MCF 10A (cell line): ENCODE data around the gene CYP26B1. TPM values are rescaled to one million over a fixed set of nuclear protein-coding genes. Genes with fewer than 3 reads are reported as not detected.

Experiments
- BruUV-seq: library from RNA; stranded (reverse); fragments of 400-500 nt; replicated peaks from 2 replicates; lab custom pipeline; 2021; lab: Mats Ljungman, UMichigan
- CTCF ChIA-PET: fragments of 300-600 bp; sonication (Branson Sonifier 250); formaldehyde crosslinking; extraction: SDS; loops from one replicate; lab custom pipeline; 2021; ENCODE audit warnings: antibody characterized with exemption, inconsistent platforms; lab: Yijun Ruan, JAX
- POLR2A ChIA-PET: fragments of 300-600, 350-650 bp; sonication (Branson Sonifier 250); formaldehyde crosslinking; extraction: SDS; loops from one replicate; lab custom pipeline; 2020; ENCODE audit warnings: antibody characterized with exemption, inconsistent platforms; lab: Yijun Ruan, JAX
- DNase-seq: peaks from one replicate; pipeline ENCODE4 v3.0.0-alpha.2; 2018; ENCODE audit not compliant: unreplicated experiment
- H3K27ac Mint-ChIP-seq: one replicate; pipeline ENCODE4 v1.8.0; 2022; ENCODE audit warnings: mild to moderate bottlenecking, low read depth, mixed read lengths; ENCODE audit not compliant: unreplicated experiment
- H3K27me3 Mint-ChIP-seq: one replicate; pipeline ENCODE4 v1.8.0; 2022; ENCODE audit warnings: mixed read lengths; ENCODE audit not compliant: insufficient read depth, unreplicated experiment
- H3K36me3 Mint-ChIP-seq: one replicate; pipeline ENCODE4 v1.8.0; 2022; ENCODE audit warnings: mild to moderate bottlenecking, moderate library complexity, mixed read lengths; ENCODE audit not compliant: insufficient read depth, unreplicated experiment
- H3K4me1 Mint-ChIP-seq: one replicate; pipeline ENCODE4 v1.8.0; 2022; ENCODE audit warnings: mixed read lengths; ENCODE audit not compliant: insufficient read depth, unreplicated experiment
- H3K4me3 Mint-ChIP-seq: one replicate; pipeline ENCODE4 v1.8.0; 2022; ENCODE audit warnings: mild to moderate bottlenecking, moderate library complexity, mixed read lengths; ENCODE audit not compliant: unreplicated experiment
- H3K9me3 Mint-ChIP-seq: one replicate; pipeline ENCODE4 v1.8.0; 2022; ENCODE audit warnings: mixed read lengths; ENCODE audit not compliant: unreplicated experiment
- CTCF ChIP-seq: fragments of 200-600 bp; IDR thresholded peaks from one replicate; pipeline ENCODE4 v1.8.0; 2022; ENCODE audit warnings: antibody characterized with exemption, mild to moderate bottlenecking; ENCODE audit not compliant: unreplicated experiment
- intact Hi-C: fragments of 100-400 bp; cut with micrococcal nuclease; formaldehyde crosslinking; loops from 2 replicates; pipeline ENCODE4 v1.14.1; 2022
- total RNA-seq: library from RNA; stranded (reverse); gene quantifications from 2 replicates; pipeline ENCODE4 v1.2.3, GENCODE V29; 2022

CYP26B1 gene
- total RNA-seq, 1 experiment from 2014 or later = 14.1 TPM

GRCh38 chr2:72146347-72147302 lies 1.0 kb downstream of the CYP26B1 start:
- Mint-ChIP-seq H3K4me3 (peak overlapping the region; percentile 61), H3K9me3 (no peaks in the 10 kb centered on the region), H3K36me3 (no peaks in the 10 kb centered on the region), H3K4me1 (peaks cover 27% of the 10 kb centered on the region), H3K27me3 (peaks cover 28% of the 10 kb centered on the region), H3K27ac (no peak overlapping the region)
- intact Hi-C loops = loop anchor here (5.0 kb wide), 2 partner anchors 264 to 534 kb away; no protein-coding TSS in a partner anchor
- ChIA-PET CTCF (no interaction called here), POLR2A (interaction anchor here (1.2 kb wide), 1 partner anchor 224 kb away, joined by 3 read pairs; no protein-coding TSS in a partner anchor)
- BruUV-seq = no TSS peak
- no peak for DNase-seq
- no peak for TF ChIP-seq CTCF

DNA sequence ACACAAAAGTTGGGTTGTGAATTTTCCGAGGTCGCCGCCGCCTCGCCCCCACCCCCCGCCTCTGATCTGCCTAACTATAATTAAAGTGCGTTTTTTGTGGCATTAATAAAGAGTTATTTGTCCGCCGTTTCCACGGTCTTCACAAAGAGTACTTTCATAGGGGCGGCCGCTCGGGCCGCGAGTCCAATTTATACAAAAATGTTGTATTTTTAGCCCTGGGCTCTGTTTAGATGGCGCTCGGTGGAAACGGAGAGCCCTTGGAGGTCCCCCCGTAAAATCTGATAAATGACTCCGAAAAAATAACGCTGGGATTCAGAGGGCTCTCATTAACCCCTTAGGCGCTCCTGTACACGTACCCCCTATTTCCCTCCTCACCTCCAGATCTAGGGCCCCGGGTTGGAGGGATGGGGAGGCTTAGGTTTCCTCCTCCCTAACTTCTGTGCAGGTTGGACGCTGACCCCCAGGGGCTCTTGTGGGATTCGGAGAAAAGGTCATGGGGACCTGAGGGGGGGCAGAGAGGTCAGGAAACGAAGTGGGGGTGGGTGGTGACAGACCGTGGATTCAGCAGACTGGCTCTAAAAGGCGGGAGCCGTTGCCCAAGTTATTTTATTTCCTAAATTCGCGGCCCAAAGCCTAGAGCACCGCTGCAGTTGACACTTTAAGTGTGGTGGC lies 1.9 kb downstream of the CYP26B1 start:
- Mint-ChIP-seq H3K4me3 (peak overlapping the region; percentile 95), H3K27ac (peak overlapping the region; percentile 77), H3K4me1 (peaks cover 27% of the 10 kb centered on the region), H3K9me3 (no peaks in the 10 kb centered on the region), H3K36me3 (no peaks in the 10 kb centered on the region), H3K27me3 (peaks cover 19% of the 10 kb centered on the region)
- no peak for TF ChIP-seq CTCF
- CTCF ChIA-PET = interaction anchor here (0.5 to 0.6 kb wide), 2 partner anchors 223 to 301 kb away, joined by 3 read pairs; no protein-coding TSS in a partner anchor
- POLR2A ChIA-PET = interaction anchor here (0.6 to 0.7 kb wide), 2 partner anchors 30 to 635 kb away, joined by 3 to 4 read pairs; no protein-coding TSS in a partner anchor
- DNase-seq = no peak
- BruUV-seq = no TSS peak
- intact Hi-C loops = loop anchor here (2.0 to 5.0 kb wide), 3 partner anchors 263 to 533 kb away; no protein-coding TSS in a partner anchor

DNA sequence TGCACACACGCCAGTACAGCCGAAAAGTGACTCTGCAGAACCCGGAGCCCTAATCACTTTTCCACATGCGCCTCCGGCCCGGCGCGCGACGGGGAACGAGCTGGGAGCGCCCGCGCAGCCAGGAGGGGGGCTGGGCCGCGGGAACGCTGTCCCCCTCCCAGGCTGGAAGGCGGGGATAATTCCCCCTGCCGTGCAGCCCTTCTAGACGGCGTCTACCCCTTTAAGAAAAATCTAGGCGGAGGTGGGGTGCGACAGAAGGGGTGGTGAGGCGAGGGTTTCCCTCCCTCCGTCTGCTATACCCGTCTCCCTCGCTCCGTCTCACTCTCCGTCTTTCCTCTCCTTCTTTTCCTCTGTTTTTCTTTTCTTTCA lies 2.4 kb downstream of the CYP26B1 start:
- Mint-ChIP-seq H3K4me3 (peak overlapping the region; percentile 95), H3K27me3 (peaks cover 14% of the 10 kb centered on the region), H3K36me3 (no peaks in the 10 kb centered on the region), H3K9me3 (no peaks in the 10 kb centered on the region), H3K27ac (peak overlapping the region; percentile 77), H3K4me1 (peaks cover 25% of the 10 kb centered on the region)
- BruUV-seq = no TSS peak
- DNase-seq = peak; percentile 81
- ChIA-PET POLR2A (interaction anchor here (0.6 to 0.7 kb wide), 2 partner anchors 30 to 634 kb away, joined by 3 to 4 read pairs; no protein-coding TSS in a partner anchor), CTCF (interaction anchor here (0.5 to 0.6 kb wide), 2 partner anchors 223 to 302 kb away, joined by 3 read pairs; no protein-coding TSS in a partner anchor)
- intact Hi-C loops = loop anchor here (2.0 to 5.0 kb wide), 3 partner anchors 263 to 533 kb away; no protein-coding TSS in a partner anchor
- TF ChIP-seq CTCF = no peak
